Tibial nerve (tissue), 4 donors: ENCODE measurements around the gene CLIP1. TPM values are rescaled to one million over a fixed set of nuclear protein-coding genes. Genes with fewer than 3 reads are reported as not detected.

Experiments
- DNase-seq, 2 donors: peaks; one replicate each; pipeline ENCODE4 v3.0.0-alpha.2; 2019; ENCODE audit warnings: low spot score in 2 of 2
- H3K27ac ChIP-seq, 4 donors: fragments of 200-600 bp; sonication (generic) in 3 of 4; one replicate each; pipeline ENCODE4 v1.5.1; 2017 to 2019; ENCODE audit warnings: mild to moderate bottlenecking in 1 of 4
- H3K27me3 ChIP-seq, 2 donors: fragments of 200-600 bp; sonication (generic) in 1 of 2; one replicate each; pipeline versions ENCODE4 v1.5.1 to v1.6.0; 2017 to 2019
- H3K36me3 ChIP-seq, 3 donors: fragments of 200-600 bp; sonication (generic); one replicate each; pipeline ENCODE4 v1.5.1; 2018 to 2019
- H3K4me1 ChIP-seq, 4 donors: fragments of 200-600 bp; sonication (generic) in 3 of 4; one replicate each; pipeline ENCODE4 v1.5.1; 2017 to 2019
- H3K4me3 ChIP-seq, 4 donors: fragments of 200-600 bp; sonication (generic) in 3 of 4; one replicate each; pipeline ENCODE4 v1.5.1; 2017 to 2019; ENCODE audit warnings: mild to moderate bottlenecking in 1 of 4, moderate library complexity in 1 of 4
- H3K9me3 ChIP-seq, 4 donors: fragments of 200-600 bp; sonication (generic) in 3 of 4; one replicate each; pipeline ENCODE4 v1.5.1; 2017 to 2019
- CTCF ChIP-seq, 5 experiments: fragments of 200-600 bp in 3 of 5; fragments of 450-650 bp in 2 of 5; sonication (generic) in 3 of 5; IDR thresholded peaks; one replicate each; pipeline ENCODE4 v1.5.1; 2016 to 2019; ENCODE audit warnings: antibody characterized with exemption in 5 of 5, mild to moderate bottlenecking in 3 of 5, moderate library complexity in 2 of 5
- EP300 ChIP-seq, 2 donors: sonication (generic); formaldehyde crosslinking; IDR thresholded peaks; one replicate each; pipeline ENCODE4 v1.6.1; 2017; ENCODE audit warnings: antibody characterized with exemption in 2 of 2, mild to moderate bottlenecking in 1 of 2
- POLR2A ChIP-seq, 2 donors: fragments of 450-650 bp; IDR thresholded peaks; one replicate each; pipeline ENCODE4 v1.6.1; 2017; ENCODE audit warnings: antibody characterized with exemption in 2 of 2, mild to moderate bottlenecking in 2 of 2, moderate library complexity in 2 of 2
- WGBS, 2 donors: methylation state at CpG; one replicate each; pipeline ENCODE4 v1.1.5; 2018; 5-methylcytosine and 5-hydroxymethylcytosine counted together
- total RNA-seq, 4 donors: library from RNA; depleted of rRNA; stranded (reverse); fragments of >200 nt; gene quantifications; one replicate each; pipeline ENCODE4 v1.1.0, GENCODE V29; 2016

Gene CLIP1
- total RNA-seq, 4 donors from 2014 or later: 89.2 to 105 (median 90.9) TPM

DNA sequence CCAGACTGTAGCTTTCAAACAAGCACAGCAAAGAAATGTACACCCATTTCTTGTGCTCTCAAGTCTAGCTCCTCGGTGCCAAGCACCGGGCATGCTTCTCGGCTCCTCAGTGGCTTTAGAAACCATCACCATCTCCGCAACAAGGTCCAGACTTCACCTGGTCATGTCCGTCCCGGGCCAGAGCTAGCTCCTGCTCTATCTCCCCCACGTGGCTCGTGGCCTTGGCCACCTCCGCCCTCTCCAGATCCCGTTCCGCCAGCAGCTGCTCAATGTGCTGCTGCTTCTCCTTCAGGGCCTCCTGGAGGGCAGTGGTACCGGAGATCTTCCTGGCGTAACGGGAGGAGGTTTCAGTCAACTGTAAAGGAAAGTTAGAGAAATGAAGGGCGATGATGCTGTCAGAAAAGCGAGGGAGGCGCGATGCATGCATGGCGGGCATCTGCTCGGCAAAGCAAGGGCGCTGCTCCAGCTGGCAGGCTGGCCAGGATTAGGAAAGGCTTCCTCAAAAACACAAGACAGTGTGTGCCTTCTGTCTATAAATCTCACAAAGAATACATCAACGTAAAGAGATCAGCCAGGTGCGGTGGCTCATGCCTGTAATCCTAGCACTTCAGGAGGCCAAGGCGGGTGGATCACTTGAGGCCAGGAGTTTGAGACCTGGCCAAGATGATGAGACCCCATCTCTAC lies 67.4 kb downstream of the CLIP1 start:
- H3K9me3 ChIP-seq: no peaks in the 10 kb centered on the region
- 95% methylated on average over 24 of the region's 24 CpGs for WGBS, 2 donors
- no peak overlapping the region for H3K27ac ChIP-seq
- no peak for DNase-seq
- no peak overlapping the region for H3K4me3 ChIP-seq
- TF ChIP-seq POLR2A (IDR thresholded peaks at IDR 0.05) (no peak), EP300 (IDR thresholded peaks at IDR 0.05) (no peak), CTCF (IDR thresholded peaks at IDR 0.05) (no peak)
- no peaks in the 10 kb centered on the region for H3K27me3 ChIP-seq
- H3K36me3 ChIP-seq: peaks cover 0 to 77% (median 17%) of the 10 kb centered on the region in 3 donors
- H3K4me1 ChIP-seq: no peaks in the 10 kb centered on the region

DNA sequence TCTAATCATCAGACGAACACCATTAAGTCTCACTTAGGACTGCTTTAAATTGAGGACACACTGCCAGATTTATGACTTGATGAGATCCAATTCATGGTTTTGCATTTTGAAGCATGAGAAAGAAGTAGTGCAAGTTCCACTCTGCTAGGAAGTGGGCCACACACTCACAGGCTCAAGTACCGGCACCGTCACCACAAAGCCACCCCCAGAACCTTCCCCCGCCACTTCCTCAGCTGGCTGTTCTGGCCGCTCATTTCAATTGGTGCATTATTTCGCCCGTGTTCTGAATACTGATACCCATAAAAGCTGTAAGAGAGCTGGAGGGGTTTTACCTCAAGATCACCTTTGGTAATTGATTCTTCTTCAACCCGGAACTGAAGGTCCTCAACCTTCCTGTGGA lies 70.1 kb downstream of the CLIP1 start:
- DNase-seq: no peak
- no peak overlapping the region for H3K27ac ChIP-seq
- H3K4me1 ChIP-seq: no peaks in the 10 kb centered on the region
- H3K27me3 ChIP-seq: no peaks in the 10 kb centered on the region
- 89 to 93% methylated on average over 8 of the region's 8 CpGs for WGBS, 2 donors
- TF ChIP-seq EP300 (IDR thresholded peaks at IDR 0.05) (no peak), POLR2A (IDR thresholded peaks at IDR 0.05) (no peak), CTCF (IDR thresholded peaks at IDR 0.05) (no peak)
- peaks cover 0 to 90% (median 9%) of the 10 kb centered on the region in 3 donors for H3K36me3 ChIP-seq
- no peaks in the 10 kb centered on the region for H3K9me3 ChIP-seq
- H3K4me3 ChIP-seq: no peak overlapping the region

GRCh38 chr12:122350141-122350848 lies 72.2 kb downstream of the CLIP1 start:
- 45 to 46% methylated on average over 7 of the region's 7 CpGs for WGBS, 2 donors
- no peak for TF ChIP-seq POLR2A (IDR thresholded peaks at IDR 0.05)
- TF ChIP-seq EP300 (IDR thresholded peaks at IDR 0.05): peak in 1 of 2 donors; percentile 7
- no peak for TF ChIP-seq CTCF (IDR thresholded peaks at IDR 0.05)
- H3K4me1 ChIP-seq: no peaks in the 10 kb centered on the region
- DNase-seq: no peak
- H3K36me3 ChIP-seq: peaks cover 0 to 98% (median 9%) of the 10 kb centered on the region in 3 donors
- H3K4me3 ChIP-seq: no peak overlapping the region
- peak overlapping the region in 1 of 4 donors; percentile 21 for H3K27ac ChIP-seq
- H3K9me3 ChIP-seq: no peaks in the 10 kb centered on the region
- H3K27me3 ChIP-seq: no peaks in the 10 kb centered on the region

GRCh38 chr12:122349078-122349477 lies 73.4 kb downstream of the CLIP1 start:
- Histone ChIP-seq H3K36me3 (peaks cover 0 to 93% (median 6%) of the 10 kb centered on the region in 3 donors), H3K4me3 (no peak overlapping the region), H3K9me3 (no peaks in the 10 kb centered on the region), H3K4me1 (no peaks in the 10 kb centered on the region), H3K27me3 (no peaks in the 10 kb centered on the region), H3K27ac (no peak overlapping the region)
- DNase-seq: no peak
- 93 to 94% methylated on average over 4 of the region's 4 CpGs for WGBS, 2 donors
- TF ChIP-seq EP300 (IDR thresholded peaks at IDR 0.05) (no peak), POLR2A (IDR thresholded peaks at IDR 0.05) (no peak), CTCF (IDR thresholded peaks at IDR 0.05) (no peak)

DNA sequence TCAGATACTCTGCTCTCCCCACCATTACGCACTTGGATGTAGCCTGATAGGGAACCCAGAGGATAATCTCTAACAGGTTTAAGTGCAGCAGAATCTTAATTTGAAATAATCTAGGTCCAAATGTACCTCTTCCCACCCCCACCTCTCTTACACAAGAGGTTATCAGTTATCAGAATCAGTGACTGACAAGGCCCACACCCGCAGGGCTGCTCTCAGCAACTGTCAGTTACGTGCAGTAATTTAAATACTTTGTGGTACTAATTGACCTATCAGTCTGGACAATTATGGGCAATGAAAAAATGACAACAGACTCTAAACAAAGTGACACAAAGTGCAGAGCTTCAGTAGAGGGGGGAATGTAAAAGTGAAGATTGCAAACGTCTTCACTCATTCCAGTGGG lies 74.0 kb downstream of the CLIP1 start:
- Histone ChIP-seq H3K4me1 (no peaks in the 10 kb centered on the region), H3K27me3 (no peaks in the 10 kb centered on the region), H3K36me3 (peaks cover 0 to 92% (median 1%) of the 10 kb centered on the region in 3 donors), H3K27ac (no peak overlapping the region), H3K9me3 (no peaks in the 10 kb centered on the region), H3K4me3 (no peak overlapping the region)
- 84 to 88% methylated on average over 4 of the region's 4 CpGs for WGBS, 2 donors
- DNase-seq: no peak
- TF ChIP-seq POLR2A (IDR thresholded peaks at IDR 0.05) (no peak), CTCF (IDR thresholded peaks at IDR 0.05) (no peak), EP300 (IDR thresholded peaks at IDR 0.05) (no peak)
